Activated CD8-positive, alpha-beta memory T cell treated with anti-CD3 and anti-CD28 coated beads, Interleukin-2, amount 10 ng/mL, durations not matched to agents 7 days and 5 days (primary cell): ENCODE results near the gene SRGAP2C. TPM values are rescaled to one million over a fixed set of nuclear protein-coding genes. Genes with fewer than 3 reads are reported as not detected.
"Not testable (repeated sequence)": the region's sequence is repeated elsewhere in the genome, so short reads cannot be mapped to it uniquely, and the experiment has no call there.

Experiments used
- ATAC-seq: fragments of 150-1000 bp; cut with Tn5 transposase; one replicate; pipeline ENCODE4 v1.10.0; 2021; ENCODE audit warnings: moderate library complexity
- CTCF ChIA-PET: fragments of 350-600 bp; sonication (Branson Sonifier 250); formaldehyde crosslinking; loops from one replicate; lab custom pipeline; 2021; ENCODE audit warnings: antibody characterized with exemption; lab: Charles Lee
- DNase-seq: peaks from one replicate; pipeline ENCODE4 v3.0.0-alpha.2; 2020
- H3K27ac Mint-ChIP-seq: one replicate; pipeline ENCODE4 v1.8.0; 2021; ENCODE audit warnings: mild to moderate bottlenecking, mixed read lengths
- H3K27me3 Mint-ChIP-seq: one replicate; pipeline ENCODE4 v1.8.0; 2021; ENCODE audit warnings: mixed read lengths
- H3K36me3 Mint-ChIP-seq: one replicate; pipeline ENCODE4 v1.8.0; 2021; ENCODE audit warnings: mild to moderate bottlenecking, mixed read lengths
- H3K4me1 Mint-ChIP-seq: one replicate; pipeline ENCODE4 v1.8.0; 2021; ENCODE audit warnings: mixed read lengths
- H3K4me3 Mint-ChIP-seq: one replicate; pipeline ENCODE4 v1.8.0; 2021; ENCODE audit warnings: mild to moderate bottlenecking, moderate library complexity, mixed read lengths
- H3K9me3 Mint-ChIP-seq: one replicate; pipeline ENCODE4 v1.8.0; 2022; ENCODE audit warnings: low read depth, mixed read lengths
- total RNA-seq, 2 experiments: library from RNA; stranded (reverse); gene quantifications; one replicate each; pipeline ENCODE4 v1.2.3, GENCODE V29; 2021

The SRGAP2C gene
- total RNA-seq, 2 experiments from 2014 or later: 37.1 to 40.9 TPM

DNA sequence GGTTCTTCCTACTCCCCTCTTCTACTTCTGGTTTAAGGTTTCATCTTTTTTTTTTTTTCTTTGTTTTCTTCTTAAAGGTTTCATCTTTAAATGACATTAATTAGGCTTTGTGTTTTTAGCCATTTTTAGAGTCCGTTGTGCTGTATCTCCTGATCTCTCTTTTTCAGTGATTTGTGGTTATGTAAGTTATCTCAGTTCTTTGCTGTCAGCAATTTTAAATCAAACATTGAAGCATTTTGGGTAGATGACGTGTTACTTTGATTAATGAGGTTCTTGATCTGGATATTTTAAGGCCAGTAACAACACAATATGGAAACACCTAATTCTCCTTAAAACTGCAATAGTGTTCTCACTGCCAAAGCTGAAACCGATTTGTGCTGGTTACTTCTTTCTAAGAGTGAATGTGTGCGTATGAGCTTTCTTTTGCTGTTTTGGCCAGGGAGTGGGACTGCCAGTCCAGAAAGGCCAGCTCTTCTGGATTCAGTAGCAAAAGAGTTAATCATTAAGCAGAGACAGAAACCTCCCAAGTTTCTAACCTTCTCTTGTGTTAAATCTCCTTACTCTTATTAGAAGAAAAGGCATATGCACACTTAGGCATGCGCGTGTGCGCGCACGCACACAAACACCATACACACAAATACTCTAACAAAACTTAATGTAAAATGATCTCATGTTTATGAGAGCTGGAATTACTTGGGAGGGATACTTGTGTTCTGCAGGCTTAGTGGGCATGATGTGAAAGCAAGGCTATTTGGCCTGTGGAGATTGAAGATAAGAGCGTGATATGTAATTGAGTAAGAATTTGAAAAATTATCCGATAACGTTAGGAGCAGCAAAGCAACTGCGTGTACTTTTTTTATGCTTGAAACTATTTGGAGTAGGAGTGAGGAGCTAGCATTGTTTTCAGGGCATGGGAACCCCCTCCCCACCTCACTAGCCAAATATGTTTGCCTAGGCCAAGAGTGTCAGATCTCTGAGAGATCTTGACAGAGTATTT lies 16.5 kb downstream of the SRGAP2C start:
- H3K4me1 Mint-ChIP-seq, DNase-seq, H3K27me3 Mint-ChIP-seq, ATAC-seq, H3K9me3 Mint-ChIP-seq, H3K36me3 Mint-ChIP-seq, CTCF ChIA-PET, H3K4me3 Mint-ChIP-seq, H3K27ac Mint-ChIP-seq: not testable (repeated sequence)

DNA sequence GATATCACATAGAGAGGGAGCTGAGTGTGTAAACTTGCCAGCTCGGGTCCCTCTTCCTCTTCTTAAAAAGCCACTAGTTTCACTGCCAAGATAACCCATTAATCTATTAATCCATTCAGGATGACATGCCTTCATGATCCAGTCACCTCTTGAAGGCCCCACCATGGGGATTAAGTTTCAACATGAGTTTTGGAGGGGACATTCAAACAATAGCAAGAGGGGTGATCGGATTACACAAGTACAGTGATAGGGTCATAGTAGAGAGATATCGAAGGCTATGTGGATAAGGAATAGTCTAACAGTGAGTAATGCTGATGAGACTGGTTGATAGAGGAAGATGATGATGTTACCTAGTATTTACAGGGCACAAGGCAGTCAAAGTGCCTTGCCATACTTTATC lies 18.2 kb downstream of the SRGAP2C start:
- H3K4me3 Mint-ChIP-seq, H3K9me3 Mint-ChIP-seq, H3K36me3 Mint-ChIP-seq, CTCF ChIA-PET, H3K27me3 Mint-ChIP-seq, DNase-seq, H3K4me1 Mint-ChIP-seq, ATAC-seq, H3K27ac Mint-ChIP-seq: not testable (repeated sequence)

DNA sequence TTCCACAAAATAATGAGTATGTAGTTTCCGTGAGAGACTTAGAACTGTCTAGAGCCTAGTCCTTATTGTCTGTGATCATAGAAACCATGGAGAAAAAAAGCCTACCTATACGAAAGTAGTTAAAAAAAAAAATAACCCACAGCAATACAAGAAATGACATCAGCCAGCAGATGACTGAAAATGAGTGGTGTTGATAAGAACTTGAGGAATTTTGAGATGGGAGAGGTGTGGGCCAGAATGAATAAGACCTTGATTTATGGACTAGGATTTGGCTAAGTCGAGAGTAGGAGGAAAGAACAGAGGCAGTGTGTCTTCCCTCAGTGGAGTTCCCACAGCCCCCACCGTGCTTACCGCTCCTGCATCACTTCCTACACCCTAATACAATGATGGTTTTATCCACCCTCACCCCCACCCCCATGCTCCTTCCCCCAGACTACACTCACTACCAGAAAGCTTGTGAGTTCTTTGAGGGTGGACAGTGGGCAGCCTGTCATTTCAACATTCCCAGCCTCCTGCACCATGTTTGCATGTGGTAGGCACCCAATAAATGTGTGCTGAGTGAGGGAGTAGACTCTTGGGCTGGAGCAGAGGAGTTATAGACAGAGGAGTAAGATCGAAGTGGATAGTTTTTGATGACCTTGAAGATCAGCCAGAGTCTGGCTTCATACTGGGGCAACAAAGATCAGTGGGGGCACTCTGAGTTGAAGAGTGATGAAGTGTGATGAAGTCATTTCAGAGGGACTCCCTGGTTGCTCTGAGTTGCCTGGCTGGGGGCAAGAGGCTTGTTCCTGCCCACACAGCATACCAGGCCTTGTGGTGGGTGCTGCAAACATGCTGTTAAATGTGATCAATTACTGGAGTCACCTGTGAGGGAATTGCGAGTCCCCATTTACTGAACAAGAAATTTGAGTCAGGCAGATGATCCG lies 21.3 kb downstream of the SRGAP2C start:
- H3K27me3 Mint-ChIP-seq, H3K4me1 Mint-ChIP-seq, H3K27ac Mint-ChIP-seq, H3K9me3 Mint-ChIP-seq, H3K4me3 Mint-ChIP-seq, CTCF ChIA-PET, H3K36me3 Mint-ChIP-seq, DNase-seq: not testable (repeated sequence)
- ATAC-seq: peak; percentile 23

DNA sequence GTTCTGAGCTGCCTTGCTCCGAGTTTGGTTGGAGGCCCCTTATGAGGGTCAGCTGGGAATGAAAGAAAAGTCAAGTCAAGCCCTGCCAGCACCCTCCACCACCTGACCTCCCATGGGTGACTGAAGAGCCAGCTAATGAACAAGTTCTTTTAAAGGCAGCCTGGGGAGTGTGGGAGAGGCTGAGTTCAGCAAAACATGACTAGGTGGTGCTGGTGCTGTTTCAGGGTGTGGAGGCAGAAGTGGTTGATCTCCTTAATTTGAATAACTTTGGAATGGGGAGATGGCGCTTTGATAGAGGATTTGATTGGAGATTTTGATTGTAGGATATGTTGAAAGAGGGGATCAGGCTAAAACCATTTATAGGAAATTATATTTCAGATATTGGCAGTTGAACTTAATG lies 22.6 kb downstream of the SRGAP2C start:
- H3K36me3 Mint-ChIP-seq, H3K4me3 Mint-ChIP-seq, DNase-seq, H3K27ac Mint-ChIP-seq, H3K27me3 Mint-ChIP-seq, H3K9me3 Mint-ChIP-seq, ATAC-seq, H3K4me1 Mint-ChIP-seq, CTCF ChIA-PET: not testable (repeated sequence)

DNA sequence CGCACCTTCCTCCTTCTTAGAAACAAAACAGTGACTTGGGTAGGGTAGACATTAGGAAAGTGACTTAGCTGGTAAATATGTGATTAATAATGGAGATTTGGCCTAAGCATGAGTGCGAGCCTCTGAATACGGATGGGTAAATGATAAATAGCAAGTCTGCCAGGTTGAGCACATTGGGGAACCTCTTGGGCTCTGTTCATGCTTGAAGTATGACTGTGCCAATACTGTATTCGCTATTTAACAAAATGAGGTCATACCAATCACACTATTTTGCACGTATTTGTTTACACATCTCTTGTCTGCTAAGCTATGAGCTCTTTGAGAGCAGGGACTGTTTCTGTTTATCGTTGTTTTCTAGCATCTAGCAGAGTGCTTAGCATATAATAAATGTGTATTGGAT lies 23.6 kb downstream of the SRGAP2C start:
- H3K4me3 Mint-ChIP-seq, H3K9me3 Mint-ChIP-seq, DNase-seq, H3K36me3 Mint-ChIP-seq, CTCF ChIA-PET, H3K4me1 Mint-ChIP-seq, H3K27me3 Mint-ChIP-seq, H3K27ac Mint-ChIP-seq, ATAC-seq: not testable (repeated sequence)

DNA sequence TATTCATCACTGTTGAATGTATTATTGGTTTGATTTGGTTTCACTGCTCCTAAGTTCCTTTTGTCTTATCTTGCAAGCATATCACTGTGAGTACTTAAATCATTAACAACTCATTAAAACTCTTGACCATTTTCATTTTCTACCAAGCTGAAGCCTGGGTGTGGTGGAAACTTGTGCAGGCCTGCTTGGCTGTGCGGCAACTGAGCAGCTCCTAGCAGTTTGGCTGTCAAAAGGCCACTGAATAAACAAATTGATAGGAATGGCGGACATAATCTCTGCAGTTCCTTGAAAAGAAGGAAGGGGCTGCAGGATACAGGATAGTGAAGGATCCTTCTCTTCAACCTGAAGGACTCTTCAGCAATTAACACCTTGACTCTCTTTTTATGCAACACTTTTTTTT lies 26.0 kb downstream of the SRGAP2C start:
- H3K36me3 Mint-ChIP-seq, H3K27ac Mint-ChIP-seq: not testable (repeated sequence)

DNA sequence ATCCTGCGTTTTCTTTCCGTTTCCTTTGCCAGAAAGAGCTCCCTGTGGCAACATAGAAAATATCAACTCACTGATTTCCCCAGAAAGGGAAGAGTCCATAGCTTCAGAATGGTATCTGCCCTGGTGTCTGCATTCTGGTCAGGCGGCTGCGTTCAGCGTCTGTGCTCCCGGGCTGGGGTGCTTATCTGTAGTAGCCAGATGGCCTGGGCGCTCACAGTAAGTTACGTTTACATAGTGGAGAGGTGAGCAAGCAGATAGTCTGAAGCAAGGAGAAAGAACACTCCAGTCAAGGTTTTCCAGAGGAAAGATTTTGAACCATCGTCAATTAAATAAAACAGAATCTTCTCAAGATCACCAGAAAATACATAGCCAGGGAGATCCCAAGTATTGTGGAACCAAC lies 28.7 kb downstream of the SRGAP2C start:
- H3K4me3 Mint-ChIP-seq, CTCF ChIA-PET, H3K36me3 Mint-ChIP-seq, H3K9me3 Mint-ChIP-seq, DNase-seq, H3K4me1 Mint-ChIP-seq, H3K27ac Mint-ChIP-seq, ATAC-seq, H3K27me3 Mint-ChIP-seq: not testable (repeated sequence)

More for the DNA sequence above, 26.0 kb downstream of the SRGAP2C start:
- DNase-seq, H3K4me3 Mint-ChIP-seq, H3K4me1 Mint-ChIP-seq, ATAC-seq, H3K27me3 Mint-ChIP-seq, CTCF ChIA-PET, H3K9me3 Mint-ChIP-seq: not testable (repeated sequence)

DNA sequence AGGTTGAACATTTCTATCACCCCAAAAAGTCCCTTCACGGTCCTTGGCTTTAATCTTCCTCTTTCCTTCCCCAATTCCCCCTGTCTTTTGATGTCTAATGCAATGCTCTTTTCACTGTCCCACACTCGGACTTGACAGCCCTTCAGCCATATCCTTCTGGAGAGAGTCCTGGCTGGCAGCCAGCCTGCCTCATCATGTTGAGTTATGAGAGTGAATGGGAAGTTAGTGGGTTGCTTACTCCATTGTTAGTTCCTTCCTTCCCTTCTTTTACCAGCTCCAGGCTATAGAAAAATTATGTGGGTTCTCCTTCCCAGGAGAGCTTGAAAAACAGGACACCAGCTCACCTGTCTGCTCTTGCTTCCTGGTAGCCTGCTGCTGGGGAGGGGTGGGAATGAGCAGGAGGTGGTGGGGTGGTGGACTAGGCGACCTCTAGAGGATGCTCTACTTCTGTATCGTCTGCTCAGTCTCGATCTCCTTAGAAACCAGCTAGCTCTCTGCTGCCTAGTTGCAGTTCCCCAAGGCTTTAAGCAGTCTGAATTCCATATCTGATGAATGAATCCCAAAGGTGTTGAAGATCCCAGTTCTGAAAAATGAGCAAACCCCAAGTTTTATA lies 29.9 kb downstream of the SRGAP2C start:
- H3K4me1 Mint-ChIP-seq, ATAC-seq, CTCF ChIA-PET, H3K9me3 Mint-ChIP-seq, H3K27me3 Mint-ChIP-seq, H3K27ac Mint-ChIP-seq, H3K4me3 Mint-ChIP-seq, H3K36me3 Mint-ChIP-seq, DNase-seq: not testable (repeated sequence)

DNA sequence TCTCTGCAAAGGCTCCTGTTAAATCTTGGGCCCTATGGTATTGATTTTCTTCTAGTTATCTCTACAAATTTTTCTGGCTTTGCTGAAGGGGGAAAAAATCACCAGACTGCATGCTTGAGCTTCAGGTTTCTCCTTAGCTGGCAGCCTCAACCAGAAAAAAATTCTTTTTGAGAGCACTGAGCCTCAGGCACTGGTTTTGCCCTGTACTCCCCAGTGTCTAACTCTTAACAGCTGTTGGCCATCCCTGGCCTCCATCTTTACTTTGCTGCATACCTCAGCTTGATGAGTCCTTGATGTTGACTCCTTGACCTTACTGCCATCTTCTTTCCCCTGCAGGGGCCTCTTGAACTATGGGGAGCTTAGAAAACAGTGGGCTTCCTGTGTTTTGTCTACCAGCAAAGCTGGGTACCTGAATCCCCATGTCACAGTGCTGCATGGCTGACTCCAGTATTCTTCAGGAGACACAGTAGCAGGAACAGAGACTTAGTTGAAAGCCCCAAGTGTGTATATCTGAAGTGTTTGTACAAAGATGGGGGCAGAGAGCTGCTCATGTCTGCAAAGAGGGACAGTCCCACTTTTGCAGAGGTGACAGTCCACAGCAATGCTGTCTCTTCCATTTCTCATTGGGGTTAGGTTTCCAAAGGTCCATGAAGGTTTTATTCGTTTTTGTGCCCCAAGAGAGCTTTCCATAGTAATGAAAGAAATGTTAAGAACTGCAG lies 31.1 kb downstream of the SRGAP2C start:
- H3K4me3 Mint-ChIP-seq, DNase-seq, H3K4me1 Mint-ChIP-seq, CTCF ChIA-PET, H3K27ac Mint-ChIP-seq, ATAC-seq, H3K27me3 Mint-ChIP-seq, H3K36me3 Mint-ChIP-seq, H3K9me3 Mint-ChIP-seq: not testable (repeated sequence)

DNA sequence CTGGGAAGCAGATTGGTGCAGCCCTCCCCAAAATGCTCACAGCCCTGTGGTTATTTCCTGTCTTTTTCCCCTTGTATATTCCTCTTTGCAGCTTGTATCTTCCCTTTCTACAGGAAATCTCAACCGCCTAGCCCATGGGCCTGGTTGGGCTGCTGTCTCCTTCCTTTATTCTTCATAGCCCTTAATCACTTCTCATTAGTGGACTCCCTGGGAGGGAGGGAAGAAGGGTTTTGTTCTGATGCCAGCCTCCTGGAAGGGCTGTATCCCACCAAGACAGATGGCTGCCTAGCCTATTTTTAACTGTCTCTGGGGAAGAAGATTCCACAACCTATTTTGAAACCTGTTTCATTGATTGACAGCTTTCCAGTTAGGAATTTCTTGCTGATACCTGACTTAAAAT lies 31.9 kb downstream of the SRGAP2C start:
- H3K9me3 Mint-ChIP-seq, ATAC-seq, H3K36me3 Mint-ChIP-seq, DNase-seq, CTCF ChIA-PET, H3K27ac Mint-ChIP-seq, H3K27me3 Mint-ChIP-seq, H3K4me1 Mint-ChIP-seq, H3K4me3 Mint-ChIP-seq: not testable (repeated sequence)

DNA sequence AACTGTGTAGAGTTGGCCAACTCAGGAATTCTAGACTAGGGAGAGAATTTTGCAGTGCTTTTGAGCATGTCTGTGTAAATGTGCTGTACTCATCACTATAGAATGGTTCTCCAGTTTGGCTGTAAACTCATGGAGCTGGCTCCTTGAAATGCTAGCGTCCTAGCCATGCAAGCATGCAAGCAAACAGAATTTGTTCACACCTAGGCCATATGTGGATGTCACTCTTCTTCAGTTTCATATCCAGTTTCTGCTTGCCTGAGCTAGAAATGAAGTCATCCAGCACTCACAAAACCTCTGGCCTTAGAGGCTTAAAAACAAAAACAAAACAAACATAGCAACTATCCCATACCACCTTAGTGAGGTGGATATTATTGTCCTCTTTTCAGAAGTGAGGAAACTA lies 37.0 kb downstream of the SRGAP2C start:
- H3K27me3 Mint-ChIP-seq, H3K9me3 Mint-ChIP-seq, H3K4me3 Mint-ChIP-seq, H3K36me3 Mint-ChIP-seq, CTCF ChIA-PET: not testable (repeated sequence)
- ATAC-seq: peak; percentile 69
- Mint-ChIP-seq H3K4me1 (peaks cover 11% of the 10 kb centered on the region), H3K27ac (peak overlapping the region; percentile 66)
- DNase-seq: peak; percentile 42

DNA sequence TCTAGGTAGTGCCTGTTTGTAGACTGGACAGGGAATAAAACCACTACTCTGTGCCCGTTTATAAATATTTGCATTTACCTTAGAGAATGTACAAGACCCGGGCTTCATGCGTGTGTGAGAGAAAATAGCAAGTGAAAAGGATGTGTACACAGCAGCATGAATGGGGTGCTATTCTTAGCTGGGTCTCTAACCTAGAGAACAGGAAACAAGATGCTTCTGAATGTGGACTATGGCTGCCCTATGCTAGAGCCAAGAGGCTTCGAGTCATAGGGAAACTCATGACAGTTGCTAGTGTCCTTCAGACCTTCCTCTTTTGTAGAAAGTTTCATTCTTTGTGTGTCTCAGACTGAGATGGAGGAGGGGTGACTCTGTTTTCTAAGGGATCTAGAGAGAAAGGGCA lies 39.9 kb downstream of the SRGAP2C start:
- peak overlapping the region; percentile 68 for H3K27ac Mint-ChIP-seq

More for the DNA sequence above, 39.9 kb downstream of the SRGAP2C start:
- H3K9me3 Mint-ChIP-seq, CTCF ChIA-PET, DNase-seq, H3K27me3 Mint-ChIP-seq, H3K36me3 Mint-ChIP-seq, H3K4me3 Mint-ChIP-seq: not testable (repeated sequence)
- H3K4me1 Mint-ChIP-seq: peaks cover 11% of the 10 kb centered on the region
- peak; percentile 88 for ATAC-seq
